Mucosa of descending colon (tissue), 3 donors: ENCODE measurements around the gene BBLN. TPM values are rescaled to one million over a fixed set of nuclear protein-coding genes. Genes with fewer than 3 reads are reported as not detected.
A peak's percentile ranks its signal among the peaks of the same experiment; 100 is the strongest.

ENCODE experiments used
- ATAC-seq: fragments of 200-7000 bp; cut with Tn5 transposase; one replicate; pipeline ENCODE4 v1.9.1; 2020; ENCODE audit warnings: mild to moderate bottlenecking, moderate library complexity
- DNase-seq, 3 donors: peaks; one replicate each; pipeline ENCODE4 v3.0.0-alpha.2; 2020
- H3K36me3 ChIP-seq: fragments of 200-600 bp; one replicate; pipeline ENCODE4 v1.8.0; 2021; ENCODE audit warnings: low read depth, mild to moderate bottlenecking
- H3K4me1 ChIP-seq: fragments of 200-600 bp; one replicate; pipeline ENCODE4 v1.8.0; 2021; ENCODE audit warnings: low read depth, mild to moderate bottlenecking
- H3K4me3 ChIP-seq: fragments of 200-600 bp; one replicate; pipeline ENCODE4 v1.8.0; 2021; ENCODE audit warnings: mild to moderate bottlenecking
- H3K9me3 ChIP-seq: fragments of 200-600 bp; one replicate; pipeline ENCODE4 v1.8.0; 2021; ENCODE audit warnings: mild to moderate bottlenecking
- CTCF ChIP-seq: fragments of 200-600 bp; IDR thresholded peaks from one replicate; pipeline ENCODE4 v1.8.0; 2022; ENCODE audit warnings: antibody characterized with exemption, mild to moderate bottlenecking
- intact Hi-C, 2 donors: fragments of 100-400 bp; cut with DNase I in 1 of 2; cut with micrococcal nuclease in 1 of 2; formaldehyde crosslinking; loops; one replicate each; pipeline versions ENCODE4 v1.11.0 to v1.11.1; 2022; cut with DNase I, micrococcal nuclease
- total RNA-seq, 3 donors: library from RNA; stranded (reverse); fragmentation: NEBNext Ultra II Directional in 2 of 3; extraction: Animal tissue kit (Norgen Biotek cat#: 25700) in 2 of 3; gene quantifications; one replicate each; pipeline versions ENCODE4 v1.2.1 to v1.2.4, GENCODE V29; 2021 to 2023
- donor health status: DM: no; HTN: no; CAD: no; lungs with moderate emphysema.
- donor health status: DM: no; HTN: no; CAD: no.
- donor health status: DM: no; HTN: yes; CAD: no.

The BBLN gene
- total RNA-seq, 3 donors from 2014 or later = 33.7 to 46.8 (median 37.6) TPM

- Histone ChIP-seq H3K4me3 (no peak within 1 kb of the TSS), H3K4me1 (peaks cover 6% of the 10 kb centered on the region), H3K9me3 (no peaks in the 10 kb centered on the region), H3K36me3 (no peaks in the 10 kb centered on the region)
- TF ChIP-seq CTCF = peak; percentile 97
- ATAC-seq (peak; percentile 98), DNase-seq (peak; percentile 55 to 77 (median 69))
- intact Hi-C loops = no loop called here
Observed at GRCh38 chr9:128203024-128203706, 43.1 kb downstream of the BBLN start, which contains the start of gene DNM1. Gene DNM1, plus strand, starts transcription at chr9:128203379. Its CDS starts 92 bp downstream, at chr9:128203471.

GRCh38 chr9:128203707-128204551 lies 43.9 kb downstream of the BBLN start:
- TF ChIP-seq CTCF = no peak
- peaks cover 6% of the 10 kb centered on the region for H3K4me1 ChIP-seq
- no peaks in the 10 kb centered on the region for H3K9me3 ChIP-seq
- H3K36me3 ChIP-seq = no peaks in the 10 kb centered on the region
- H3K4me3 ChIP-seq = no peak overlapping the region
- peak; percentile 35 for ATAC-seq
- DNase-seq = peak in 1 of 3 donors; percentile 56
- intact Hi-C loops = no loop called here

GRCh38 chr9:128204858-128205257 lies 44.8 kb downstream of the BBLN start:
- DNase-seq = no peak
- intact Hi-C loops = no loop called here
- no peaks in the 10 kb centered on the region for H3K9me3 ChIP-seq
- H3K4me3 ChIP-seq = no peak overlapping the region
- no peak for ATAC-seq
- H3K36me3 ChIP-seq = no peaks in the 10 kb centered on the region
- no peak for TF ChIP-seq CTCF
- H3K4me1 ChIP-seq = peaks cover 6% of the 10 kb centered on the region

GRCh38 chr9:128205296-128205944 lies 45.4 kb downstream of the BBLN start:
- Histone ChIP-seq H3K4me1 (peaks cover 6% of the 10 kb centered on the region), H3K36me3 (no peaks in the 10 kb centered on the region), H3K4me3 (no peak overlapping the region), H3K9me3 (no peaks in the 10 kb centered on the region)
- TF ChIP-seq CTCF = no peak
- DNase-seq (no peak), ATAC-seq (no peak)
- intact Hi-C loops = no loop called here

- Histone ChIP-seq H3K9me3 (no peaks in the 10 kb centered on the region), H3K36me3 (no peaks in the 10 kb centered on the region), H3K4me1 (peaks cover 6% of the 10 kb centered on the region), H3K4me3 (no peak overlapping the region)
- intact Hi-C loops = no loop called here
- ATAC-seq (no peak), DNase-seq (no peak)
- TF ChIP-seq CTCF = no peak
Observed at GRCh38 chr9:128206484-128206883, 46.4 kb downstream of the BBLN start.
